PC-3 (cell line): Measurements from ENCODE around the gene FAM241B. TPM values are rescaled to one million over a fixed set of nuclear protein-coding genes. Genes with fewer than 3 reads are reported as not detected.

ENCODE experiments used
- ATAC-seq: fragments of 200-7000 bp; cut with Tn5 transposase; 2 replicates; pipeline ENCODE4 v1.9.1; 2020; ENCODE audit warnings: mild to moderate bottlenecking, moderate library complexity
- BruUV-seq: library from RNA; stranded (reverse); fragments of 400-500 nt; replicated peaks from 2 replicates; lab custom pipeline; 2021; lab: Mats Ljungman, UMichigan
- CTCF ChIA-PET: fragments of 300-600 bp; sonication (Branson Sonifier 250); formaldehyde crosslinking; loops from one replicate; lab custom pipeline; 2022; ENCODE audit warnings: antibody characterized with exemption; lab: Charles Lee
- POLR2A ChIA-PET: fragments of 300-600 bp; sonication (Branson Sonifier 250); formaldehyde crosslinking; loops from one replicate; lab custom pipeline; 2022; ENCODE audit warnings: antibody characterized with exemption; ENCODE audit not compliant: unreplicated experiment; lab: Charles Lee
- DNase-seq: peaks from one replicate; pipeline ENCODE4 v3.0.0-alpha.2; 2015
- H2AFZ ChIP-seq: fragments of 300-600 bp; sonication (generic); 2 replicates; pipeline ENCODE4 v1.6.0; 2016; ENCODE audit warnings: antibody characterized with exemption, low read length
- H3F3A ChIP-seq: fragments of 300-600 bp; sonication (generic); one replicate; pipeline ENCODE4 v1.6.0; 2017; ENCODE audit warnings: antibody characterized with exemption, low read length, control low read depth, mild to moderate bottlenecking; ENCODE audit not compliant: unreplicated experiment
- H3K27ac ChIP-seq: fragments of 300-600 bp; sonication (generic); 2 replicates; pipeline ENCODE4 v1.5.1; 2016; ENCODE audit warnings: mild to moderate bottlenecking, low read length
- H3K27me3 ChIP-seq: fragments of 300-600 bp; sonication (generic); 2 replicates; pipeline ENCODE4 v1.6.1; 2016; ENCODE audit warnings: low read length, mixed read lengths
- H3K36me3 ChIP-seq: fragments of 300-600 bp; sonication (generic); 2 replicates; pipeline ENCODE4 v1.6.1; 2016; ENCODE audit warnings: low read depth, mixed run types, low read length, mixed read lengths
- H3K4me1 ChIP-seq: fragments of 300-600 bp; sonication (generic); 2 replicates; pipeline ENCODE4 v1.5.1; 2016; ENCODE audit warnings: low read length; ENCODE audit not compliant: insufficient read depth
- H3K4me2 ChIP-seq: fragments of 300-600 bp; sonication (generic); 2 replicates; pipeline ENCODE4 v1.6.0; 2016; ENCODE audit warnings: low read length
- H3K4me3 ChIP-seq: fragments of 300-600 bp; sonication (generic); 2 replicates; pipeline ENCODE4 v1.5.1; 2016; ENCODE audit warnings: mild to moderate bottlenecking, low read length, mixed read lengths
- H3K79me2 ChIP-seq: fragments of 300-600 bp; sonication (generic); 2 replicates; pipeline ENCODE4 v1.6.1; 2017; ENCODE audit warnings: low read length, mixed read lengths
- H3K9ac ChIP-seq: fragments of 300-600 bp; sonication (generic); 2 replicates; pipeline ENCODE4 v1.6.0; 2016; ENCODE audit warnings: mild to moderate bottlenecking, low read length
- H3K9me2 ChIP-seq: fragments of 300-600 bp; sonication (generic); replicated peaks from 2 replicates; pipeline ENCODE4 v1.6.1; 2016; ENCODE audit warnings: mixed run types, low read length, mixed read lengths
- H3K9me3 ChIP-seq: fragments of 300-600 bp; sonication (generic); 2 replicates; pipeline ENCODE4 v1.6.1; 2016; ENCODE audit warnings: low read length, mixed read lengths
- H4K20me1 ChIP-seq: fragments of 300-600 bp; sonication (generic); 2 replicates; pipeline ENCODE4 v1.6.1; 2016; ENCODE audit warnings: low read length, mixed read lengths
- EZH2 ChIP-seq: fragments of 300-600 bp; sonication (generic); IDR thresholded peaks from one replicate; pipeline ENCODE4 v1.6.1; 2017; ENCODE audit warnings: antibody characterized with exemption, mild to moderate bottlenecking, low read length; ENCODE audit not compliant: unreplicated experiment
- EZH2phosphoT487 ChIP-seq: fragments of 300-600 bp; sonication (generic); IDR thresholded peaks from 2 replicates; pipeline ENCODE4 v1.6.1; 2018; ENCODE audit warnings: mild to moderate bottlenecking, antibody characterized with exemption, low read length, borderline replicate concordance
- intact Hi-C: fragments of 100-400 bp; cut with micrococcal nuclease; formaldehyde crosslinking; loops from 2 replicates; pipeline ENCODE4 v1.9.0; 2023
- total RNA-seq: library from RNA; depleted of rRNA; stranded (reverse); fragments of >200 nt; gene quantifications from 2 replicates; pipeline ENCODE4 v1.2.3, GENCODE V29; 2014
- TF ChIP-seq, protein P1 (sequence below): fragments of 300-600 bp; sonication (generic); conservative IDR thresholded peaks from 2 replicates; pipeline ENCODE4 v1.5.1; 2017; ENCODE audit warnings: antibody characterized with exemption, low read depth, mild to moderate bottlenecking, low read length

The FAM241B gene
- total RNA-seq, 1 experiment from 2014 or later: 45.4 TPM

DNA sequence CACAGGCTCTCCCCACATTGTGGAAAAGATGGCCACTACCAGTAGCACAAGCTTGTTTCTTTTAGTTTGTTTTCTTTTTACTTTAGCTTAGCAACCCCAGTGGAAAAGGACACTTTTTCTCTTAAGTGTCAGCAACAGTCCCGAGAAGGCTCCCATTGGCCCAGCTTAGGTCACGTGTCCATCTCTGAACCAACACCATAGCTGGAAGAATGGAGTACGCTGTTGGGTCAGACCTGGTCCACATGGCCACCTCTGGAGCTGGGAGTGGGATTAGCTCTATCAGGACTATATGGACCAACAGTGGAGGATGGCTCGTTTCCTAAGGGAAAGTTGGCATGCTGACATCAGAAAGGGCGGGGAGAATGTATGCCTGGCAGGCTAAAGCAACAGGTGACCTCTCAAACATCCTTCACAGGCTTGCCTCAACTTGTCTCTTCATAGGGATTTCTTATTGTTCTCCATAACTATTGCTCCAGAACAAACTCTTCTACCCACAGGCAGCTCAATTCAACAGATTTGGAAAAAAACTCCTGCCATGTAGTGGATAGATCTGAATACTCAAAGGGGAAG lies 29.2 kb upstream of the FAM241B start:
- Histone ChIP-seq H3K4me2 (no peak overlapping the region), H3K27me3 (peaks cover 29% of the 10 kb centered on the region), H3K36me3 (no peaks in the 10 kb centered on the region), H3K9ac (no peak overlapping the region), H3K79me2 (no peaks in the 10 kb centered on the region), H4K20me1 (no peaks in the 10 kb centered on the region), H3K4me1 (no peaks in the 10 kb centered on the region), H3K4me3 (no peak overlapping the region), H3K9me3 (no peaks in the 10 kb centered on the region), H2AFZ (no peak overlapping the region), H3K9me2 (no peaks in the 10 kb centered on the region), H3F3A (no peaks in the 10 kb centered on the region), H3K27ac (no peak overlapping the region)
- POLR2A ChIA-PET: interaction anchor here (0.6 kb wide), 1 partner anchor 149 kb away, joined by 4 read pairs; no protein-coding TSS in a partner anchor
- DNase-seq (no peak), ATAC-seq (no peak)
- no TSS peak for BruUV-seq
- TF ChIP-seq, protein P1, sequence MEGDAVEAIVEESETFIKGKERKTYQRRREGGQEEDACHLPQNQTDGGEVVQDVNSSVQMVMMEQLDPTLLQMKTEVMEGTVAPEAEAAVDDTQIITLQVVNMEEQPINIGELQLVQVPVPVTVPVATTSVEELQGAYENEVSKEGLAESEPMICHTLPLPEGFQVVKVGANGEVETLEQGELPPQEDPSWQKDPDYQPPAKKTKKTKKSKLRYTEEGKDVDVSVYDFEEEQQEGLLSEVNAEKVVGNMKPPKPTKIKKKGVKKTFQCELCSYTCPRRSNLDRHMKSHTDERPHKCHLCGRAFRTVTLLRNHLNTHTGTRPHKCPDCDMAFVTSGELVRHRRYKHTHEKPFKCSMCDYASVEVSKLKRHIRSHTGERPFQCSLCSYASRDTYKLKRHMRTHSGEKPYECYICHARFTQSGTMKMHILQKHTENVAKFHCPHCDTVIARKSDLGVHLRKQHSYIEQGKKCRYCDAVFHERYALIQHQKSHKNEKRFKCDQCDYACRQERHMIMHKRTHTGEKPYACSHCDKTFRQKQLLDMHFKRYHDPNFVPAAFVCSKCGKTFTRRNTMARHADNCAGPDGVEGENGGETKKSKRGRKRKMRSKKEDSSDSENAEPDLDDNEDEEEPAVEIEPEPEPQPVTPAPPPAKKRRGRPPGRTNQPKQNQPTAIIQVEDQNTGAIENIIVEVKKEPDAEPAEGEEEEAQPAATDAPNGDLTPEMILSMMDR: no peak
- TF ChIP-seq EZH2phosphoT487: no peak
- TF ChIP-seq EZH2: no peak
- intact Hi-C loops: no loop called here
- CTCF ChIA-PET: no interaction called here

DNA sequence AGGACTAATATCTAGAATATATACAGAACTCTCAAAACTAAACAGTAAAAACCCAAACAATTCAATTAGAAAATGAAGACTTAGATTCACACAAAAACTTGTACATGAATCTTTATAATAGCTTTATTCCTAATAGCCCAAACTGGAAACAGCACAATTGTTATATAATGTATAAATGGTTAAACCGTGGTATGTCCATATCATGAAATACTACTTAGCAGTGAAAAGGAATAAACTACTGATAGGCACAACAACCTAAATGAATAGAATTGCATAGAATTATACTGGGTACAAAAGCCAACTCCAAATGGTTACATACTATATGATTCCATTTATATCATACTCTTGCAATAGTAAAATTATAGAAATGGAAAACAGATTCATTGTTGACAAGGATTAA lies 21.0 kb upstream of the FAM241B start:
- ChIA-PET CTCF (no interaction called here), POLR2A (no interaction called here)
- Histone ChIP-seq H3K36me3 (no peaks in the 10 kb centered on the region), H3K4me3 (no peak overlapping the region), H3K9me2 (no peaks in the 10 kb centered on the region), H3K79me2 (no peaks in the 10 kb centered on the region), H3F3A (no peaks in the 10 kb centered on the region), H3K4me1 (no peaks in the 10 kb centered on the region), H3K4me2 (no peak overlapping the region), H2AFZ (no peak overlapping the region), H3K27me3 (peaks cover 28% of the 10 kb centered on the region; the same call in 1 of the 2 replicates), H3K9ac (no peak overlapping the region), H4K20me1 (no peaks in the 10 kb centered on the region), H3K9me3 (peaks cover 21% of the 10 kb centered on the region), H3K27ac (no peak overlapping the region)
- DNase-seq: no peak
- ATAC-seq: no peak
- BruUV-seq: no TSS peak
- TF ChIP-seq, protein P1: no peak
- TF ChIP-seq EZH2phosphoT487: no peak
- TF ChIP-seq EZH2: no peak
- intact Hi-C loops: no loop called here

DNA sequence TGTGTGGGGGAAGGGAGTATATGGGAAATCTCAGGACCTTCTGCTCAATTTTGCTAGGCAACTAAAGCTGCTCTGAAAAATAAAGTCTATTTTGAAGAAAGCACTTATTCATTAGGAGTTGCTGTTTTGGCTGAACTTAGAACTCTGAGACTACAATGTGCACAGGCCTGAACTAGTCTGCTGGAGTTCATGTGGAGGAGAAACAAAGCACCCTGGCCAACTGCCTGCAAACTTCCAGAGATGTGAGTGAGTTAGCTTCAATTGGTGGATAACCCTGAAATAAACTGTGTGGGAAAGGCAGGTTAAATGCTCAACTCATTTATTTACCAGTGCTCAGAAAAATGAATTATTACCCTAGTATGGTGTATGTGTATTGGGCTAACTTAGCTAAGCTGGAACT lies 17.3 kb upstream of the FAM241B start:
- Histone ChIP-seq H3K4me1 (no peaks in the 10 kb centered on the region), H3K36me3 (no peaks in the 10 kb centered on the region), H3K27ac (no peak overlapping the region), H3K4me2 (no peak overlapping the region), H2AFZ (no peak overlapping the region), H3F3A (no peaks in the 10 kb centered on the region), H3K9me2 (no peaks in the 10 kb centered on the region), H3K79me2 (no peaks in the 10 kb centered on the region), H3K9ac (no peak overlapping the region), H3K9me3 (peaks cover 21% of the 10 kb centered on the region), H3K4me3 (no peak overlapping the region), H4K20me1 (no peaks in the 10 kb centered on the region), H3K27me3 (peaks cover 31% of the 10 kb centered on the region)
- TF ChIP-seq EZH2phosphoT487: no peak
- TF ChIP-seq EZH2: no peak
- TF ChIP-seq, protein P1: no peak
- POLR2A ChIA-PET: no interaction called here
- BruUV-seq: no TSS peak
- ATAC-seq (no peak), DNase-seq (no peak)
- intact Hi-C loops: no loop called here
- CTCF ChIA-PET: no interaction called here
